Lower leg skin (tissue), 4 donors: ENCODE measurements around the gene ARID1B. TPM values are rescaled to one million over a fixed set of nuclear protein-coding genes. Genes with fewer than 3 reads are reported as not detected.

Source experiments
- DNase-seq, 2 donors: peaks; one replicate each; pipeline ENCODE4 v3.0.0-alpha.2; 2019; ENCODE audit warnings: low spot score in 2 of 2
- H3K4me3 ChIP-seq: fragments of 200-600 bp; sonication (generic); 2 replicates; pipeline ENCODE4 v1.5.1; 2017; ENCODE audit warnings: mild to moderate bottlenecking, low read depth; ENCODE audit not compliant: poor library complexity, severe bottlenecking
- CTCF ChIP-seq, 3 donors: fragments of 450-650 bp; IDR thresholded peaks; one replicate each; pipeline ENCODE4 v1.5.1; 2016; ENCODE audit warnings: antibody characterized with exemption in 3 of 3, mild to moderate bottlenecking in 3 of 3, moderate library complexity in 2 of 3
- POLR2A ChIP-seq, 2 donors: fragments of 450-650 bp; IDR thresholded peaks; one replicate each; pipeline ENCODE4 v1.6.1; 2016 to 2017; ENCODE audit warnings: antibody characterized with exemption in 2 of 2, mild to moderate bottlenecking in 1 of 2, moderate library complexity in 1 of 2
- WGBS, 2 donors: methylation state at CpG; one replicate each; pipeline ENCODE4 v1.1.5; 2018; 5-methylcytosine and 5-hydroxymethylcytosine counted together
- intact Hi-C: fragments of 100-400 bp; cut with DNase I; formaldehyde crosslinking; loops from one replicate; pipeline ENCODE4 v1.15.0; 2023; ENCODE audit warnings: low total_unique reads
- total RNA-seq, 4 donors: library from RNA; depleted of rRNA; stranded (reverse); fragments of >200 nt; gene quantifications; one replicate each; pipeline ENCODE4 v1.1.0, GENCODE V29; 2016

ARID1B gene
- total RNA-seq, 4 donors from 2014 or later: 87.3 to 132 (median 102) TPM

GRCh38 chr6:157218371-157219198 is 441.4 kb downstream of the ARID1B start:
- intact Hi-C loops: no loop called here
- TF ChIP-seq CTCF (IDR thresholded peaks at IDR 0.05) (no peak), POLR2A (IDR thresholded peaks at IDR 0.05) (no peak)
- 86 to 91% methylated on average over 16 to 23 of the region's 23 CpGs for WGBS, 2 donors
- peak in 1 of 2 donors; percentile 81 for DNase-seq
- H3K4me3 ChIP-seq: no peak overlapping the region

- H3K4me3 ChIP-seq: no peak overlapping the region
- DNase-seq: peak in 1 of 2 donors; percentile 84
- WGBS, 2 donors: 79 to 82% methylated on average over 18 of the region's 18 CpGs
- no peak for TF ChIP-seq POLR2A (IDR thresholded peaks at IDR 0.05)
- no peak for TF ChIP-seq CTCF (IDR thresholded peaks at IDR 0.05)
- intact Hi-C loops: no loop called here
Observed at GRCh38 chr6:157219201-157220200, 442.3 kb downstream of the ARID1B start.

GRCh38 chr6:157220485-157220884 is 443.3 kb downstream of the ARID1B start:
- WGBS, 2 donors: 94 to 100% methylated on average over 1 of the region's 1 CpG
- DNase-seq: peak in 1 of 2 donors; percentile 66
- H3K4me3 ChIP-seq: no peak overlapping the region
- intact Hi-C loops: no loop called here
- TF ChIP-seq CTCF (IDR thresholded peaks at IDR 0.05): no peak
- TF ChIP-seq POLR2A (IDR thresholded peaks at IDR 0.05): no peak

GRCh38 chr6:157221049-157221816 is 444.1 kb downstream of the ARID1B start:
- TF ChIP-seq POLR2A (IDR thresholded peaks at IDR 0.05) (no peak), CTCF (IDR thresholded peaks at IDR 0.05) (peak in 1 of 3 donors; percentile 45)
- H3K4me3 ChIP-seq: no peak overlapping the region
- intact Hi-C loops: no loop called here
- peak; percentile 82 to 97 for DNase-seq
- WGBS, 2 donors: 22 to 23% methylated on average over 40 to 41 of the region's 41 CpGs

- no peak overlapping the region for H3K4me3 ChIP-seq
- WGBS, 2 donors: 82 to 83% methylated on average over 11 of the region's 11 CpGs
- peak in 1 of 2 donors; percentile 80 for DNase-seq
- TF ChIP-seq CTCF (IDR thresholded peaks at IDR 0.05) (no peak), POLR2A (IDR thresholded peaks at IDR 0.05) (no peak)
- intact Hi-C loops: no loop called here
Observed at GRCh38 chr6:157221817-157222175, 444.6 kb downstream of the ARID1B start.
